Liver (tissue), 2 donors: ENCODE measurements around the gene S1PR1.

ENCODE experiments used
- MAX ChIP-seq: IDR thresholded peaks from 2 replicates; pipeline ENCODE4 v1.6.1; 2016; ENCODE audit warnings: antibody characterized with exemption
- TF ChIP-seq, protein P1 (sequence below): fragments of 150-350 bp; IDR thresholded peaks from 2 replicates; pipeline ENCODE4 v1.5.1; 2017; ENCODE audit warnings: improper control_type of control experiment, low read depth, low read length; ENCODE audit not compliant: missing input control
- donor health status: healthy.

GRCh38 chr1:101205457-101205856 is 31.4 kb upstream of the S1PR1 start:
- TF ChIP-seq MAX, result no peak
- TF ChIP-seq, protein P1, sequence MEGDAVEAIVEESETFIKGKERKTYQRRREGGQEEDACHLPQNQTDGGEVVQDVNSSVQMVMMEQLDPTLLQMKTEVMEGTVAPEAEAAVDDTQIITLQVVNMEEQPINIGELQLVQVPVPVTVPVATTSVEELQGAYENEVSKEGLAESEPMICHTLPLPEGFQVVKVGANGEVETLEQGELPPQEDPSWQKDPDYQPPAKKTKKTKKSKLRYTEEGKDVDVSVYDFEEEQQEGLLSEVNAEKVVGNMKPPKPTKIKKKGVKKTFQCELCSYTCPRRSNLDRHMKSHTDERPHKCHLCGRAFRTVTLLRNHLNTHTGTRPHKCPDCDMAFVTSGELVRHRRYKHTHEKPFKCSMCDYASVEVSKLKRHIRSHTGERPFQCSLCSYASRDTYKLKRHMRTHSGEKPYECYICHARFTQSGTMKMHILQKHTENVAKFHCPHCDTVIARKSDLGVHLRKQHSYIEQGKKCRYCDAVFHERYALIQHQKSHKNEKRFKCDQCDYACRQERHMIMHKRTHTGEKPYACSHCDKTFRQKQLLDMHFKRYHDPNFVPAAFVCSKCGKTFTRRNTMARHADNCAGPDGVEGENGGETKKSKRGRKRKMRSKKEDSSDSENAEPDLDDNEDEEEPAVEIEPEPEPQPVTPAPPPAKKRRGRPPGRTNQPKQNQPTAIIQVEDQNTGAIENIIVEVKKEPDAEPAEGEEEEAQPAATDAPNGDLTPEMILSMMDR, result no peak
